Measurements from ENCODE around the gene LRP8.
"Not testable (repeated sequence)": the region's sequence is repeated elsewhere in the genome, so short reads cannot be mapped to it uniquely, and the experiment has no call there.

The LRP8 gene

DNA sequence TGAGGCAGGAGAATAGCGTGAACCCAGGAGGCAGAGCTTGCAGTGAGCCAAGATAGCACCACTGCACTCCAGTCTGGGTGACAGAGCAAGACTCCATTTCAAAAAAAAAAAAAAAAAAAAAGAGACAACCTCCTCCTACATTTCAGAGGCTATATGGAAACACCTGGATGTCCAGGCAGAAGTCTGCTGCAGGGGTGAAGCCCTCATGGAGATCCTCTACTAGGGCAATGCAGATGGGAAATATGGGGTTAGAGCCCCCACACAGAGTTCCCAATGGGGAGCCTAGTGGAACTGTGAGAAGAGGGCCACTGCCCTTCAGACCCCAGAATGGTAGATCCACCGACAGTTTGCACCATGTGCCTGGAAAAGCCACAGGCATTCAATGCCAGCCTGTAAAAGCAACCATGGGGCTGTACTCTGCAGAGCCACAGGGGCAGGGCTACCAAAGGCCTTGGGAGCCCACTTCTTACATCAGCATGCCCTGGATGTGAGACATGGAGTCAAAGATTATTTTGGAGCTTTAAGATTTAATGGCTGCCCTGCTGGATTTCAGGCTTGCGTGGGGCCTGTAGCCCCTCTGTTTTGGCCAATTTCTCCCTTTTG is 121.7 kb downstream of the LRP8 start:
- FAIRE-seq, result not testable (repeated sequence)

GRCh38 chr1:53205496-53205895 is 122.4 kb downstream of the LRP8 start:
- FAIRE-seq, result not testable (repeated sequence)

DNA sequence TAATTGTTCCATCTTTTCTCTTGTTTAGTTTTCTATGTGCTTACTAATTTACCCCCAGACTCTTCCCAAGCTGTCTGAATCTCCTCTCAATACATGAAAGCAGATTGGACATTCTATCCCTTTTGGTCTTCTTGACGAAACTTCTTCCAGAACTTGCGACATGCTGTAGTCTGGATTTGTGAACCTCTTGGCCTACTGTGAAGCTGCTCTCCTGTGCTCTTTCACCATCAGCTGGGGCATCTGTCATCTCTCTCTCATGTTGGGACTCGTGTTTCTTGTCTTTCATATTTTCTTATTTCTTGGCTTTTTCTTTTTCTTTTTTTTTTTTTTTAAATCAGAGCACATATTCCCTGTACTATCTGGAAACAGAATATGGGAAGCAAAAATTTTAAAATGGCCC is 124.4 kb downstream of the LRP8 start:
- no peak for FAIRE-seq

- FAIRE-seq, result no peak
Measured at GRCh38 chr1:53198241-53198651, 129.6 kb downstream of the LRP8 start.

DNA sequence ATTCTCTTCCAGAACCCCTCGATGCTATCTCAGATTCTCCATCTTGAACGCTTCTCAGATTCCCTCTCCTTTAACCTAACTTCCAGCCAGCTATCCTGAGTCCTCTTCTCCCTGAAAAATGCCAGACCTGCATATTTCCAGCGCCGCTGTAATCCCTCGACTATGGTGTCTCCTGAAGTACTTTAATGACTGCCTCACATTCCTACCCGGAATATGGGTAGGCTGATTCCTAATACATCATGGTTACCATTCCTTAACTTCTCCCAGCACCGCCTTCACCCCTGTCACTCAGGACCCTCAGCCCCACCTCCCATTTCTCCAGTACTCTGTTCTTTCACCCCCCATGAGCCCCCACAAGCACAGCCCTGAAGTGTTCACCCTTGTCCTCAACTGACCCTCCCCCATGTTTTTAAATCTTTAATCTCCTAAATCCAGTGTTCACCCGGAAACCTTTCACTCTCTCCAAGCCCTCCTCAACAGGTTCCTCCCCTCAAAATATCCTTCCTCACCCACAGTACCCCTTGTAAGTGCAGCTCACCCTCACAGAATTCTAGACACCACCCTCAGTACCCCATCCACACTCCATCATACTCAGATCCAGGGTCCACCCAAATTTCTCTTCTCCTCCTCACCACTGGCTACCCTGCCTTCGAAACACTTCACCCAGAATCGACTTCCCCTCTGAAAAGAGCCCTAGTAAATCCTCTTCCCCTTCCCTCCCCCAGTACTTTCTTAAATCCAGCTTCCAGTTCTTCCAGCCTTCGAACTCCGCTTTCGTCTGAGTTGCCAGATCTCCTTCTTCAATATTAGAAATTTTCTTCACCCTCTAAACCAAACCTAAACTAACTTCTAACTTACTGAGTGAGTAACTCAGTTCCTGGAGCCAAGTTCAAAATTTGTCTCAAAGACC is 130.3 kb downstream of the LRP8 start:
- no peak for FAIRE-seq

GRCh38 chr1:53196485-53197290 is 131.2 kb downstream of the LRP8 start, which contains the start of gene CPT2:
CPT2 (plus strand) TSS chr1:53196824; CDS start chr1:53196944, 120 bp downstream.
- FAIRE-seq, result peak; percentile 71

GRCh38 chr1:53196017-53196484 is 131.8 kb downstream of the LRP8 start:
- no peak for FAIRE-seq

GRCh38 chr1:53195246-53196016 is 132.4 kb downstream of the LRP8 start:
- FAIRE-seq, result no peak

Measured in A204.1 (cell line).